ENCODE results near the gene MBOAT7. TPM values are rescaled to one million over a fixed set of nuclear protein-coding genes. Genes with fewer than 3 reads are reported as not detected.

The MBOAT7 gene
- total RNA-seq, 1 donor from 2014 or later: 107 TPM

DNA sequence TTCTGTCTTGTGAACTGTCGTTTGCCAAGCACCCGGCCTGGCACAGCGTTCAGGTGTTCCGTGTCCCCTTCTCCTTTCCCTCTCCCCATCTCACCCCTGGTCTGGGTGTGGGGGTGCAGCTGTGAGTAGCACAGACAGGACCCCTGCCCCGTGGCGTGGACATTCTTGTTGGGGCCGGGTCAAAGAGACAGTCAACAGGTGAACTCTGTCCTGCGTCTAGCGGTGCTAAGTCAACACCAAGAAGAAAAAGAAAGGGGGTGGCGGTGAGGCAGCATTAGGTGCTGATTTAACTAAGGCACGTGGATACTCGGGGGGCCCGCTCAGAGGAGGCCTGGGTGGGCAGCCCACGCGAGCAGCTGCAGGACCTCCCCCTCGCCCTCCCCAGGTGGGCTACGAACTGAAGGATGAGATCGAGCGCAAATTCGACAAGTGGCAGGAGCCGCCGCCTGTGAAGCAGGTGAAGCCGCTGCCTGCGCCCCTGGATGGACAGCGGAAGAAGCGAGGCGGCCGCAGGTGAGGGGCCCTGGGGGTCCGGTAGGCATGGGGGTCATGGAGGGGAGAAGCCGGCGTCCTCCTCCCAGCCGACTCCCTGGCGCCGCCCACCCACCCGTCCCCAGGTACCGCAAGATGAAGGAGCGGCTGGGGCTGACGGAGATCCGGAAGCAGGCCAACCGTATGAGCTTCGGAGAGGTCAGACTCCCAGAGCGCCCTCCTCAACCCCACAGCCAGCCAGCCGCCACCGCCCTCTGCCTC lies 61.5 kb downstream of the MBOAT7 start:
- Histone ChIP-seq H3K27me3 (ENCODE audit: control insufficient read depth, insufficient read depth, low read length) (no peaks in the 10 kb centered on the region), H3K4me3 (ENCODE audit: low read depth, low read length) (no peak overlapping the region), H3K36me3 (ENCODE audit: control insufficient read depth, insufficient read depth, low read length) (no peaks in the 10 kb centered on the region)
- TF ChIP-seq, protein P1, sequence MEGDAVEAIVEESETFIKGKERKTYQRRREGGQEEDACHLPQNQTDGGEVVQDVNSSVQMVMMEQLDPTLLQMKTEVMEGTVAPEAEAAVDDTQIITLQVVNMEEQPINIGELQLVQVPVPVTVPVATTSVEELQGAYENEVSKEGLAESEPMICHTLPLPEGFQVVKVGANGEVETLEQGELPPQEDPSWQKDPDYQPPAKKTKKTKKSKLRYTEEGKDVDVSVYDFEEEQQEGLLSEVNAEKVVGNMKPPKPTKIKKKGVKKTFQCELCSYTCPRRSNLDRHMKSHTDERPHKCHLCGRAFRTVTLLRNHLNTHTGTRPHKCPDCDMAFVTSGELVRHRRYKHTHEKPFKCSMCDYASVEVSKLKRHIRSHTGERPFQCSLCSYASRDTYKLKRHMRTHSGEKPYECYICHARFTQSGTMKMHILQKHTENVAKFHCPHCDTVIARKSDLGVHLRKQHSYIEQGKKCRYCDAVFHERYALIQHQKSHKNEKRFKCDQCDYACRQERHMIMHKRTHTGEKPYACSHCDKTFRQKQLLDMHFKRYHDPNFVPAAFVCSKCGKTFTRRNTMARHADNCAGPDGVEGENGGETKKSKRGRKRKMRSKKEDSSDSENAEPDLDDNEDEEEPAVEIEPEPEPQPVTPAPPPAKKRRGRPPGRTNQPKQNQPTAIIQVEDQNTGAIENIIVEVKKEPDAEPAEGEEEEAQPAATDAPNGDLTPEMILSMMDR (IDR thresholded peaks at IDR 0.05; ENCODE audit: insufficient read depth, low read length, poor library complexity, severe bottlenecking): no peak
- DNase-seq (ENCODE audit: low read depth): no peak

DNA sequence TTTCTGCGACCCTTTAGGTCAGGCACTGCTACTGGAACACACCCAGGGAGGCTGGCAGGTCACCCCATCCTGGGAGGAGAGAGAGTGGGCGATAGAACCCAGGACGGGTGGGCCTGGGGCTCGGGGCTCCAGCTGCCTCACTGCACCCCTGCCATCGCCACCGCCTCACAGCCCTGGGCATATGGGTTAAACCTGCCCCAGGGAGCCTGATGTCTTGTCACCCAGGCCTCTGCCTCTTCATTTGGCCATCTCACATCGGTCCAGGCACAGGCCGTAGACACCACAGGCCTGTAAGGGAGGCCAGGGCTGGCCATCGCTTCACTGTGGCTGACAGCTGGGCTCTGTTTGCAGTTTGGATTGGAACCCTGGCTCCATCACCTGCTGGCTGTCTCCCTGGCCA lies 63.7 kb downstream of the MBOAT7 start:
- Histone ChIP-seq H3K27me3 (ENCODE audit: control insufficient read depth, insufficient read depth, low read length) (no peaks in the 10 kb centered on the region), H3K4me3 (ENCODE audit: low read depth, low read length) (no peak overlapping the region), H3K36me3 (ENCODE audit: control insufficient read depth, insufficient read depth, low read length) (no peaks in the 10 kb centered on the region)
- DNase-seq (ENCODE audit: low read depth): no peak
- TF ChIP-seq, protein P1 (IDR thresholded peaks at IDR 0.05; ENCODE audit: insufficient read depth, low read length, poor library complexity, severe bottlenecking): no peak

DNA sequence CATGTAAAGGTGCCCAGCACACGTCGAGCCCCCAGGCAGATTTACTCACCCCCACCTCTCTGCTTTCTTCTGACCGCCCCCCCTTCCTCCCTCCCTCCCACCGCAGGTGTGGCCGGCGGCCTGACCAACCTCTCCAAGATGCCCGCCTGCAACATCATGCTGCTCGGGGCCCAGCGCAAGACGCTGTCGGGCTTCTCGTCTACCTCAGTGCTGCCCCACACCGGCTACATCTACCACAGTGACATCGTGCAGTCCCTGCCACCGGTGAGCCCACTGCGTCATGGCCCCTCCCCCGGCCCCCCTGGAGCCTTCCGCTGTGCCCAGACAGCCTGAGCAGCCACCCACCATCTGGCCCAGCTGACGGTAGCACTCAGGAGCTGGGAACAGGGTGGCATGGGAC lies 65.0 kb downstream of the MBOAT7 start:
- DNase-seq (ENCODE audit: low read depth): no peak
- TF ChIP-seq, protein P1 (IDR thresholded peaks at IDR 0.05; ENCODE audit: insufficient read depth, low read length, poor library complexity, severe bottlenecking): no peak
- Histone ChIP-seq H3K4me3 (ENCODE audit: low read depth, low read length) (no peak overlapping the region), H3K36me3 (ENCODE audit: control insufficient read depth, insufficient read depth, low read length) (peaks cover 3% of the 10 kb centered on the region), H3K27me3 (ENCODE audit: control insufficient read depth, insufficient read depth, low read length) (no peaks in the 10 kb centered on the region)

DNA sequence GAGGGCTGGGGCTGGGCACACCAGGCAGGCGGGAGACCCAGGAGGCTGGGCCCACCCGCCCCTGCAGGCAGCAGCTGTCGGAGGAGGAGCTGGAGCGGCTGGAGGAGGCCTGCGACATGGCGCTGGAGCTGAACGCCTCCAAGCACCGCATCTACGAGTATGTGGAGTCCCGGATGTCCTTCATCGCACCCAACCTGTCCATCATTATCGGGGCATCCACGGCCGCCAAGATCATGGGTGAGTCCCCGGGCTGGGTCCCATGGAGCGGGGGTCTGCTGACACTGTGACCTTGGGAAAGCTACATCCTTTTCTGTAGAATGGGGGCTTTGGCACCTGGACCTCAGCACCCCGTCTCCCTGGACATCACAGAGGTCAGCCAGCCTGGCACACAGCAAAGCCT lies 65.7 kb downstream of the MBOAT7 start:
- TF ChIP-seq, protein P1 (IDR thresholded peaks at IDR 0.05; ENCODE audit: insufficient read depth, low read length, poor library complexity, severe bottlenecking): no peak
- Histone ChIP-seq H3K4me3 (ENCODE audit: low read depth, low read length) (no peak overlapping the region), H3K36me3 (ENCODE audit: control insufficient read depth, insufficient read depth, low read length) (peaks cover 3% of the 10 kb centered on the region), H3K27me3 (ENCODE audit: control insufficient read depth, insufficient read depth, low read length) (no peaks in the 10 kb centered on the region)
- DNase-seq (ENCODE audit: low read depth): no peak

Other genes starting within 250 kb of the MBOAT7 start
- gene CACNG8, start 226.6 kb downstream of the MBOAT7 start, total RNA-seq: under 0.01 TPM in 1 of 2 replicates, not detected in the other
- not detected in 2 replicates for gene CACNG6, start 197.9 kb downstream of the MBOAT7 start, total RNA-seq
- not detected in 2 replicates for gene VSTM1, start 125.7 kb downstream of the MBOAT7 start, total RNA-seq
- not detected in 2 replicates for gene TARM1, start 108.2 kb downstream of the MBOAT7 start, total RNA-seq
- gene OSCAR, start 88.8 kb downstream of the MBOAT7 start, total RNA-seq: 22.9 and 24.4 TPM in 2 replicates
- gene NDUFA3, start 86.7 kb downstream of the MBOAT7 start, total RNA-seq: 31.8 and 39.4 TPM in 2 replicates
- gene TFPT, start 73.9 kb downstream of the MBOAT7 start, total RNA-seq: 28.2 and 31.0 TPM in 2 replicates
- 56.8 and 68.3 TPM in 2 replicates for gene PRPF31, start 73.8 kb downstream of the MBOAT7 start, total RNA-seq
- 17.2 and 20.7 TPM in 2 replicates for gene CNOT3, start 51.8 kb downstream of the MBOAT7 start, total RNA-seq
- 7.5 and 11.9 TPM in 2 replicates for gene LENG1, start 29.9 kb downstream of the MBOAT7 start, total RNA-seq
- 22.0 and 33.9 TPM in 2 replicates for gene TMC4, start 16.4 kb downstream of the MBOAT7 start, total RNA-seq
- gene TSEN34, start 1.7 kb upstream of the MBOAT7 start, total RNA-seq: 108 and 146 TPM in 2 replicates
- gene RPS9, start 11.3 kb upstream of the MBOAT7 start, total RNA-seq: 2,500 and 2,976 TPM in 2 replicates
- gene LILRB3, start 33.4 kb upstream of the MBOAT7 start, total RNA-seq: 0.50 TPM in 1 of 2 replicates, not detected in the other
- not detected in 2 replicates for gene LILRA6, start 53.2 kb upstream of the MBOAT7 start, total RNA-seq
- 0.04 TPM in 1 of 2 replicates, not detected in the other for gene LILRB5, start 67.7 kb upstream of the MBOAT7 start, total RNA-seq
- gene LILRB2, start 91.5 kb upstream of the MBOAT7 start, total RNA-seq: not detected in 2 replicates
- 1.9 TPM in 1 of 2 replicates, not detected in the other for gene LILRA5, start 123.6 kb upstream of the MBOAT7 start, total RNA-seq
- not detected in 2 replicates for gene LILRA4, start 149.6 kb upstream of the MBOAT7 start, total RNA-seq
- gene LAIR1, start 175.4 kb upstream of the MBOAT7 start, total RNA-seq: 1.0 TPM in 1 of 2 replicates, not detected in the other
- gene TTYH1, start 225.9 kb upstream of the MBOAT7 start, total RNA-seq: not detected in 2 replicates